GM08714 (cell line): Measurements from ENCODE around the gene SOCS7.

ENCODE experiments used
- H3K4me3 ChIP-seq: fragments of 200-500 bp; sonication (Bioruptor generic); 2 replicates; pipeline ENCODE4 v1.5.1; 2014; ENCODE audit warnings: mild to moderate bottlenecking, low read length, inconsistent platforms
- ZNF274 ChIP-seq: IDR thresholded peaks from 2 replicates; pipeline ENCODE4 v1.6.1; 2012; ENCODE audit warnings: mild to moderate bottlenecking, low read depth, low read length

Gene SOCS7

DNA sequence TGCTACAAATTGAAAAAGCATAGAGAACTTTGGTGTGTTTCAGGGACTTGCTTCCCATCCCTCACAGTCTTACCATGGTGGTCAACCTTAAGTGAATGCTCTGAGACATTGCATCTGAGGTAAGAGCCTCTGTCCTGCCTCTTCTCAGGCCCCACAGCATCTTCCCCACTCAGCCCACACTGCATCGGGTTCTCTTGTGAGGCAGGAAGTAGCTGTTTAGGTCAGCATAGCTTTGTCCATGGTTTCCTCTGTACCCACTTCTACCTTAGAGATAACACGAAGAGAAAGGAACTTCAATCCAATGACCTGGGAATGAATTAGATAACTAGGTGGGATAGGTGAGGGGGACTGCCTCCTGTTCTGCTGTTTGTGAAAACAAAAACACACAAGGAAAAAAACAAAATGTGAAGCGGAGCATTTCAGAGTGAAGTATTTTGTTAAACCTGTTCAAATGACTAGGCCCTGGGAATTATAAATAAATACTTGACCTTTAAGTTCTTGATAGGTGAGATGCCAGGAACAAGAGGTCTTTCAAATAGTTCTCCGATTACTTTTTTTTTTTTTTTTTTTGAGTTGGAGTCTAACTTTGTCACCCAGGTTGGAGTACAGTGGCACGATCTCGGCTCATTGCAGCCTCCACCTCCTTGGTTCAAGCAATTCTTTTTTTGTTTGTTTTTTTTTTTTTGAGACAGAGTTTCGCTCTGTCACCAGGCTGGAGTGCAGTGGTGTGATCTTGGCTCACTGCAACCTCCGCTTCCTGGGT, 17.7 kb downstream of the SOCS7 start:
- TF ChIP-seq ZNF274: no peak
- no peak overlapping the region for H3K4me3 ChIP-seq

DNA sequence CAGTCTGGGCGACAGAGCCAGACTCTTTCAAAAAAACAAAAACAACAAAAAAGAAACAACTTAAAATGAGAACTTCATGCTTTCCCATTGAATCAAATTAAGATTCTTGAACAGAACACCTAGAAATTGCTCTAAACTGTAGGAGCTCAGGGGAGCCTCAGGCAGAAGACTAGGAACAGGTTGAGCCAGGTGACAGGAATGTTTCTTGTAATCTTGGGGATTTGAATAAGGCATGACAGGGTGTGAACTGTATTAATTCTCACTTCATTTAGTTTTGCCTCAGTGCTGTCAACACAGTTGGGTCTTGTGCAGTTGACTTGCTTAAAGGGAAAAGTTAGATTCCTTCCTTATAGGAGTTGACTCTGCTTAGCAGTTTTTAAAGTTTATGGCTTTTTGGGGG, 27.8 kb downstream of the SOCS7 start:
- no peak for TF ChIP-seq ZNF274
- no peak overlapping the region for H3K4me3 ChIP-seq

DNA sequence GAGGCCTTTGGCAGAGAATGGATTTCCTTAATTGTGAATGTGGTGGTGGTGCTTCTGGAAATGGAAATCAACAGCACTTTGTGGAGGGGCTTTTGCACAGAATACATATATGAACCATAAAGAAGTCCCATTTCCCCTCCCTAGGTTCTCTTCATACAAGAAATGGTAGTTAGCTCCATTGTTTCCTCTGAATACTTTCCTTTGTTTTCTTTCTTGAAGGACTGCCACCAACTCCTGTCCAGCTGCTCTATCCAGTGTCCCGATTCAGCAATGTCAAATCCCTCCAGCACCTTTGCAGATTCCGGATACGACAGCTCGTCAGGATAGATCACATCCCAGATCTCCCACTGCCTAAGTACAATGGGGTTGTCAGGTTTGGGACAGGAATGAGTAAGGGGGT, 43.4 kb downstream of the SOCS7 start:
- H3K4me3 ChIP-seq: no peak overlapping the region
- no peak for TF ChIP-seq ZNF274

DNA sequence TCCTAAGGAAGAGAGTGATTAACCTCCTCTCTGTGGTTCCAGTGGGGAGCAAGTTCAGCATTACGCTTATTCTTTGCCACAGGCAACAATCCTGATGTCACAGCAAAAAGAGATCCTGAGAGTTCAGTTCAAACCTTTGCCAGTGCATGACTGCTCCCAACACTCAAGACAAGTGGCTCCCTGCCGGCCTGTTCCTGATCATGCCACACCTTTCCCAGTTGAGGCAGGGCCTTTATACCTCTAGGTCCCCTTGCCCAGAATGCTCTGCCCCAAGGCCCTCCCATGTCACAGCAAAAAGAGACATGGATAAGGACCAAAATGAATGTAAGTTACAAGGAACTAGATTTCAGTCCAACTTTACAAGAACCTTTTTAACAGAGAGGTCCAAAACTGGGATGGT, 45.6 kb downstream of the SOCS7 start:
- no peak for TF ChIP-seq ZNF274
- H3K4me3 ChIP-seq: no peak overlapping the region

DNA sequence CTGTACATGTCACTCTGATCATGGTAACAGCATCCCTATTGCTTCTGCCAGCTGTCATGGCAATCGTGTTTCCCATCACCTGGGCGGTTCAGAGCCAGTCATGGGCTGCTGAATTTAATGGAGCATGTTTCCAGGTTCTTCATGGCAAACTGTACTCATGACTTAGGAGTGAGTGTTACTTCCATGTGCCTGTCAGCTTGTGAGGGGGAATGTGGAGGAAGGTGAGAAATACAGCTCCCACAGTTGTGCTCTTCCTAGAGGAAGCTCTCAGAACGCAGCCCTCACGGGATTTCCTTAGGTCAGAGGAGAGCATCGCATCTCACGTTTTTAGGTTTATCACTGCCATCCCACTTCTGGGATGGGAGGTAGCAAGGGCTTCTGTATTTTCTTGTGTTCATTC, 48.6 kb downstream of the SOCS7 start:
- TF ChIP-seq ZNF274: no peak
- H3K4me3 ChIP-seq: no peak overlapping the region

DNA sequence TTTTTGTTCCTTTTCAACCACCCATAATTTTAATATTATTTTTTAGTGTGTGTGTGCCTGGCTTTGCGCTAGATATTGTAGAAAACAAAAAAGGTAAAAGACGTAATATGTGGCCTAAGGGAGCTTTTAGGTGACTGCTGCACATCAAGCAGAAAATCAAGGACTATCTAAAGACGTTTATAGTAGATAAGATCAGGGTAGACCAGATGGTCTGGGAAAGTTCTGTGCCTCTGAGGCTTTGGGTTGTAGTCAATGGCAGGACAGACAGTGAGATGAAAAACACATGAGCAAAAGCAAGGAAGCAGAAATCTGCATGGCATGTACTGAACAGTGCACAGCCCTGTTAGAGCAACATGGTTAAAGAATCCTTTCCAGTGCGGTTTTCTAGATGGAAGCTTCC, 49.8 kb downstream of the SOCS7 start:
- no peak for TF ChIP-seq ZNF274
- no peak overlapping the region for H3K4me3 ChIP-seq

DNA sequence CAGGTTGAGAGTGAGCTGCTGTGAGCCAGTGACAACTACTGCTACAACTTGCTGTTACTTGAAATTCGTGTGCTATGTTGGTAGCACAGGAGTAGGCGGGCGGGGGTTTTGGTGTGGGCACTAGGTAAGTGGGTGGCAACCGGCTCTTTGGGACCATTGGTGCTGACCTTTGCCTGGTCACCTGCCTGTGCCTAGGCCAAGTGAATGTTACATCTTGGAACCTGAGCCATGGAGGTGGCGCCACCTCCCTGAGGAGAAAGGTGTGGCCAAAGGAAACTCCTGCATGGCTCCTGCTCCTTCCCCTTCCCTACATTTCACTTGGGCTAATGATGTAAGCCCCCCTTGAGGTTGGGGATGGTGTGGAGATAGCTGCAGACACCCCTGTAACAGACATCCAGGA, 51.3 kb downstream of the SOCS7 start:
- TF ChIP-seq ZNF274: no peak
- no peak overlapping the region for H3K4me3 ChIP-seq

DNA sequence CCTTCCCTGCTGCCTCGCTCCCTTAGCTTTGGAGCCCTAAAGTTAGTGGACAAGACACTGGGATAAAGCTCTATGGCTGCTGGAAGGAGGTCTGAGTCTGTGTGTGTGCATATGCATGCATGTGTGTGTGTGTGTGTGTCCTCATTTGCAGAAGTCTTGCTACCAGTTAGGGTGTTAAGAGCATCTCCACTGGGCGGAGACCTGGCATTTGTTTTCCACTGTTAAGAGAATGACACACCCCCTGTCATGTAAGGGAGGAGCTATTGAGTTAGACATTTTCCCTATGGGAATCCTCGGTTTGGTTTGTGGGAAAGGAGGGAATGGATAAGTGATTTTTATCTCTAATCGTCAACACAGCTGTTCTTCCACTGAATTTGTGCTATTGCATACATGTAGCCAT, 51.8 kb downstream of the SOCS7 start:
- H3K4me3 ChIP-seq: no peak overlapping the region

DNA sequence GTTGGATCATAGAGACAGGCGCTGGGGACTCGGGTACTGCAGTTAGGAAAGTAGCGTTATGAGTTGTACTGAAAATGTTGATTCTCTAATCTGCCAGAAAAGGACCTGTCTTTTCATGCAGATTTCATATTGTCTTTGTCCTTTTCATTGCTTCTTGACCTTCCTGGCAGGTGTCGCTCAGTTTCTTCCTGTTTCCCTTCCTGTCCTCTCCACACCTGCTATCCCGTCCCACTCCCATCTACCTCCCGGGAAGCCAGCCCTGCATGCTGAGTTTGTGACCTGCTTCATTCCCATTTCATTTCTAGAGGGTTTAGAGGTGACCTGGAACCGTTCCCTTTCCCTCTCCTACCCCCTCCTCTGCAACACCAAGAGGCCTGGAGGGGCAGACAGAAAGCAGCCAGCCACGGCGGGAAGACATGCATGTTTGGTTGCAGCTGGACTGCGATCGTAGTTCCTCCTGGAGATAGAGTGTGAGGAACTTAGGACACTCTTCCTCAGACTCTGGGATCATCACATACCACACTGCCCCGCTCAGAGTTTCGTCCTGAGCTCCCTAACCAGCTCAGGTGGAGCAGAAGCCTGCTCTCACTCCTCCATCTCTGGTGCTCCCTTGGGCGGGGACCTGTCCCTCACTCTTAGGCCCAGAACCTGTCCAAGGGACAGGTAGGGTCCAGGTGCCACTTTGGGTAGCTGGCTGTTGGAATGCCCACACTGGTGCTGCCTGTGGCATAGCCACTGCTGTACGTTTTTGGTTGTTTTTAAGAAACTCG, 52.7 kb downstream of the SOCS7 start:
- no peak for TF ChIP-seq ZNF274
- H3K4me3 ChIP-seq: no peak overlapping the region

More for the DNA sequence above, 51.8 kb downstream of the SOCS7 start:
- TF ChIP-seq ZNF274: no peak

DNA sequence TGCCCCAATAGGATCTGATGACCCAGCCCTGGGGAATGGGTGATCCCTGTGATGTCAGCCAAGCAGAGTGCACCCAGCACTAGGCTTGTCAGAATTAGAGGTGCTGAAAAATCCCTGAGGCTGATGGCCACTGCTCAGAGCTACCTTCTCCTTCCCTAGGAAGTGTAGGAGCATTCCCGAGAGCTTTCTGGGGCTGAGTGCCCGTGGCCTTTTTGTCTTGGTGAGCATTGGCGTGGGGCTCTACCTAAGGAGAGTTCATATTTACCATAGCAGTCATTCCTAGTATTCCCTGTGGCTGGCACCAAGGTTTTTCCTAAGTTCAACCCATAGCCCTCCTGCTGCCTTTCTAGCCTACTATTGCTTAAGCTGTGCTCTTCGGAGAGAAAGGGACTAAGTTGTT, 54.0 kb downstream of the SOCS7 start:
- H3K4me3 ChIP-seq: no peak overlapping the region
- TF ChIP-seq ZNF274: no peak

DNA sequence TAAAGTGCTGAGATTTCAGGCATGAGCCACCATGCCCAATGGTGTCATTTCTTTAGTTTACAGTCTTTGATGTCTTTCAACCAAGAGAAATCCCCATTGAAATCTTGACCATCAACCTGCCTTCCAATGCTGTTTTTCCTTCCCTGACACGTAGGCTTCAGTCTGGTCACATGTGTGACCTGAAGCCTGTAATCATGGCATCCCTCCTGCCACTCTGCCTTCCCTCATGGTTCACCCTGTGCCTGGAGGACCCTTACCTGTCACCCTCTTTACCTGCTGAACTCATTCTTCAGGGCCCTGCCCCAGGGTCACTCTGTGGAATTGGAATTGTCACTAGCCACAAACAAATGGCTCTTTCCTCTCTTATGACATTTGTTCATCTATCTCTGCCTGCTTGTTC, 58.6 kb downstream of the SOCS7 start:
- no peak for TF ChIP-seq ZNF274
- H3K4me3 ChIP-seq: no peak overlapping the region

DNA sequence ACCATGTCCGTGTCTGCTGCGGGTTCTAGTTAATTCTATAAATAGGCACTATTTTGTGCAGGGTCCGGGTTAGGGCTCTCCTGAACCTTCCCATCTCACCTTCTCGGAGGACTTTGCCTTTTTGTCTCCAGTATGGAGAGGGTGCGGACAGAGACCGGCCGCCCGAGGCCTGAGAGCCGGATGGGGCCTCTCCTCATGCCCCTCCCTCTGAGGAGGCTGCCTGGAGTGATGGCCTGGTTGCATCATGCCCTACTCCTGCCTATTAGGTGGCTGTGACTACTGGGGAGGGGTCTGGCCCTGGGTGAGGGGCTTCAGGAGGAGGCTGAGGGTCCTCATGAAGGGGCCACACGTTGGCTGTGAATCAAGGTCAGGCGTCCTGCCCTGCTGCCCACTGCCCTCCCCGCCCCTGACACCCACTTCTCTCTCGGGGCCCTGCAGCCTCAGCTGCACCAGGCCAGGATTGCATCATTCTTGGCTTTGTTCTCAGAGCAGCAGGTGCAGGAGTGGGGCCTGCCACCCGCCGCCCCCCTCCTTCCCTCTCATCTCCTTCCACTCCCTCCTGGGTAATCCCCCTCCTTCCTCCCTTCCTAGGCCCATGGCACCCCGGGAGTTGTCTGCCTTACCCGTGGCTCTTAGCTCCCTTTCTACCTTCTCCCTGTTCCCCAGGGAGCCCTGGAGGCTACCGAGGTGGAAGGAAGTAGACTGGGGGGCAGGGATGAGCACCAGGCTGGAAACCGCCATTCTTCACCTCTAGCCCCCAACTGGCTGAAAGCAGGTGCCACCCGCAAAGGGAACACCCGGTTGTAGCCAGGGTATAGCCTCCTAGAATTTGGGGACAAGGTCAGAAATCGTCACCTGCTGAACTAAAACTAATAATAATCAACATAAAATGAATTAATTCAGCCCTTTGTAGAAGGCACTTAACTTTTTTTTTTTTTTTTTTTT, 63.9 kb downstream of the SOCS7 start:
- no peak for TF ChIP-seq ZNF274
- no peak overlapping the region for H3K4me3 ChIP-seq

DNA sequence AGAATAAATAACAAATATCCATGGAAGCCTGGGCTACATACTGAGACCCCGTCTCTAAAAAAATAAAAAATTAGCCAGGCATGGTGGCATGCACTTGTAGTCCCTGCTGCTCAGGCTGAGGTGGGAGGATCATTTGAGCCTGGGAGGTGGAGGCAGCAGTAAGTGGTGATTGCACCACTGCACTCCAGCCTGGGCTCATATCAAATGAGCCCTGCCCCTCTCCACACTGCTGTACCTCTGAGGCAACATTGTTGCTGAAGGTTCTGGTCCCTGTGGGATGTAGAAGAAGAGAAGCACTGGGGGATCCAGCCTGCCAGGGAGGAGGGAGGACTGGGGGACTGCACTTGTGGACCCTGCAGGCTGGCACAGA, 65.2 kb downstream of the SOCS7 start:
- no peak overlapping the region for H3K4me3 ChIP-seq
- TF ChIP-seq ZNF274: no peak

DNA sequence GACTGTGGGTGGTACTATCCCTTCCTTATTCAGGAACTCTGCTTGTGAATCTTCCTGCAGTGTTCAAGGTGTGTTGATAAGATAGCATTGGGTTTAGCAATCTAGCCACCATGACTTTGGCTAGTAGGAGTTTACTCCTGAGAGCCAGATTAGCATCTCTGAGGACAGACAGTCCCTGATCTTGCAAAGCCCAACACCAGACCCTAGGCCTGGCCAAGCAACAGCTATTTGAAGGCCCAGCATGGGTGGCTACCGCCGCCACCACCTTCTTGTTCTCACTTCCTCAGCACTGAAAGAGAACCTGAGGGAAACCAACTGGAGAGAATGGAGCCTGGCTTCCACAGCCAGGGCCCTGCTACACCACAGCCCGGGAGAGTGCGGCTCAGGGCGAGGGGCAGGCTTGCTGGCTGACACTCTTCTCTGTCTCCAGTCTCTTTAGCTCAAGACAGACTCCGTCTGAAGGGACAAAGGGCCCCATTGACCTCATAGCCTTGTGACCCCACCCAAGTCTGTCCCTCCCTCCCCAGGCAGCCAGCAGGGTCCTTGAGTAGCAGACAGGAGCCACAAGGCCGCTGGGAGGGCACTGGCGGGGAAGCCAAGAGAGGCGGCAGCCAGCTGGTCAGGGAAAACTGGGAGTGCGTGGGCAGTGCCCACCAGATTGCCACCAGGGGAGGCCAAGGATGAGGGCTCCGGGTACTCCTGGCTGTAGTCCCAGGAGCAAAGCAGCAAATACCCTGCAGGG, 65.7 kb downstream of the SOCS7 start:
- no peak for TF ChIP-seq ZNF274
- H3K4me3 ChIP-seq: no peak overlapping the region
